WI38 (cell line): Measurements from ENCODE around the gene SEC24B.

Experiments
- H3K4me3 ChIP-seq: 2 replicates; pipeline ENCODE4 v1.5.1; 2011; ENCODE audit warnings: low read depth, mild to moderate bottlenecking, control low read depth, low read length
- CTCF ChIP-seq: IDR thresholded peaks from 2 replicates; pipeline ENCODE4 v1.5.1; 2012; ENCODE audit warnings: low read depth, mild to moderate bottlenecking, control low read depth, low read length

Gene SEC24B

GRCh38 chr4:109469915-109470314 lies 36.3 kb downstream of the SEC24B start:
- no peak overlapping the region for H3K4me3 ChIP-seq
- TF ChIP-seq CTCF: no peak

DNA sequence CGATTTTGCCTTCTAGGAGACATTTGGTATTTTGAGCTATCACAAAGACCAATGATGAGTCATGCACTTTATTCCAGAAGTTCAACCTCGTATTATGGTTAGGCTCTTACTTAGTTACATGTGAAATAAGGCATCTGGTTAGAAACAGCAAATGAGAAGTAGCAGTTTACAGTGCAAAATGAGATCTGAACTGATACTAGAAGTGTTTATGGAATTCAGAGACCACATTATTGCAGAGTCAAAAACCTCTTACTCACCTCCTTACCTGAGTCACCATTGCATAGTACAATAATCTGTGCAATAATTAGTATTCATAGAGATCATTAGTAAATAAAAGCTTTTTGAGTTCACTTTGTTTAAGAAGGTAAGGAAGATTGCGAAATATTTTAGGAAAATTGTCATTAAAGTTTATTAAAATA lies 38.7 kb downstream of the SEC24B start:
- no peak overlapping the region for H3K4me3 ChIP-seq
- TF ChIP-seq CTCF: no peak

DNA sequence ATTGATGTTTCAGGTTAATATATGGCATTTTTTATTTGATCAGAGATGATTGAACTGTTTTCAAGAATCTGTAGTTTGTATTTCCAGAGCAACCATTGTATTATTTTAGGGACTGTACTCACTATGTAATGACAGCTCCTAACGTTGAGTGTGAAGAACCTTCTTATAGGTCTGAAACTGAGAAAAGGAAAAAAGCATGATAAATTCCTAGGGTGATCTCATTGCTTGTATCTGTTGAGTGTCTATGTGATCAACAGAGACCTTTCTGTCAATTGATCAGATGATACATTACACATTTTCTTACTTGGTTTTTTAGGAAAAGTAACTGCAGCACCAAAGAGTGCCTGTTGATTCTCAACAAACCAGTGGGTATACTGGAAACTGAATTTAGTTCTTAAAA lies 40.2 kb downstream of the SEC24B start:
- no peak overlapping the region for H3K4me3 ChIP-seq
- TF ChIP-seq CTCF: no peak

DNA sequence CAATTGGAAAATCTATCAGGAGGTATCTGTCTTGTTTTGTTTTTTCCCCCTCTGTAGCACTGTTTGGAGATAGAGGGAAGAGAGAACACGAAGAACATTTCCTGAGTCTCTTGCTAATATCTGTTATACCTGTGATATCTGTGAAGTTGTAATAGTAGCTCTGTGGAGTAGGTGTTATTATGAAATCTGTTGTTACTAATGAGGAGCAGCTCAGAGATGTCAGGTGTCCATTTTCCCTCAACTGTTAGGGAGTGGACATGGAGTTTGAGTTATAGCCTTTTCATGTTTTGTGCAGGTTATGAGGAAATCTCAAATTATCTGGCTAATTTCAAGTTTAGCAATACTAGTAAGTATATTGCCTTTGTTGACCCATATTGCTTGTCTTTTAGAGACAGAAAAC lies 52.4 kb downstream of the SEC24B start:
- H3K4me3 ChIP-seq: no peak overlapping the region
- no peak for TF ChIP-seq CTCF

GRCh38 chr4:109494563-109494962 lies 60.9 kb downstream of the SEC24B start:
- no peak overlapping the region for H3K4me3 ChIP-seq
- TF ChIP-seq CTCF: no peak

DNA sequence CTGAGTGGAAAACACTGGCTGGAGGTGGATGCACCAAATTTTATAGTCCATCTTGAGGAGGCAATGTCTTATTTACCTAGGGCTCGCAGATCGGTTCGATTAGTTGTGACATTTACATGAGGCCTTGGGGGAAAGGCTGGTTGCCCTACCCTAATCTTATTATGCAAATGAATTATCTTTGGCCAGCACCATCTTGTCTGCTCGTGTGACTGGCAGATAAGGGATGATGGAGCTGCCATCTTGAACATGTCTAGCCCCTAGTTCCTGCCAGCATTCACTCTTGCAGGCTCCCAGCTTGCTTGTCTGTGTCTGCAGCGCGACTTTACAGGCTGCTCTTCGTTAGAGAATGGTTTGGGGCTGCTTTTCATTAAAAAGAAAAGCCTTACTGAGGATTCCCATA lies 61.9 kb downstream of the SEC24B start:
- no peak for TF ChIP-seq CTCF
- H3K4me3 ChIP-seq: no peak overlapping the region

DNA sequence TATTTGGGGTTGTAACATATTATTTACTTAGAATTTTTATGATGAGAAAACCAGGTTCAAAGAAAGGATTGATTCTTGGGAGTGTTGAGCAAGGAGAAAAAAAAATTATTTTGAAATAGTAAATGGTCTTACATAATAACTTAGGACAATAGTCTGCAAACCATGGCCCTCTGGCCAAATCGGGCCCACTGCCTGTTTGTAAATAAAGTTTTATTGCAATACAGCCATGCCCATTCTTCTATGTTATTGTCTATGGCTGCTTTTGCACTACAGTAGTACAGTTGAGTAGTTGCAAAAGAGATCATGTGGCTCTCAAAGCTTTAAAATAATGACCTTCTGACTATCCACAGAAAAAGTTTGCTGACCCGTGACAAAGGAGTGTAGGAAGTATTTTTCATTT lies 63.3 kb downstream of the SEC24B start:
- no peak overlapping the region for H3K4me3 ChIP-seq
- no peak for TF ChIP-seq CTCF
